ENCODE measurements around the gene FGD3. TPM values are rescaled to one million over a fixed set of nuclear protein-coding genes. Genes with fewer than 3 reads are reported as not detected.

Gene FGD3
- total and polyA plus RNA-seq, 2 donors (not counting 1 experiment from before 2014, with no cell fraction given), result not detected

GRCh38 chr9:93083592-93084470 is 136.5 kb downstream of the FGD3 start:
- no peak overlapping the region for H3K4me3 ChIP-seq (replicated peaks in 1 of 4; ENCODE audit: control extremely low read depth in 1 of 4, insufficient read depth in 1 of 4, low read depth in 3 of 4, low read length in 4 of 4)
- H3K9me3 ChIP-seq (ENCODE audit: control insufficient read depth, insufficient read depth, low read depth, low read length), result no peaks in the 10 kb centered on the region
- H3K27me3 ChIP-seq (ENCODE audit: control insufficient read depth, insufficient read depth, low read length), result no peaks in the 10 kb centered on the region
- DNase-seq (ENCODE audit: low read depth in 2 of 2), result peak in 1 of 2 donors; percentile 31
- no peak overlapping the region for H2AFZ ChIP-seq (ENCODE audit: low read length)
- H3K79me2 ChIP-seq (ENCODE audit: control insufficient read depth, insufficient read depth, low read length), result no peaks in the 10 kb centered on the region
- H4K20me1 ChIP-seq (ENCODE audit: control insufficient read depth, extremely low read depth, insufficient read depth, low read length), result no peaks in the 10 kb centered on the region
- no peak overlapping the region for H3K4me2 ChIP-seq (ENCODE audit: extremely low read depth, insufficient read depth, low read length)
- peaks cover 3% of the 10 kb centered on the region for H3K4me1 ChIP-seq (ENCODE audit: control insufficient read depth, extremely low read depth, insufficient read depth, low read length)
- no peaks in the 10 kb centered on the region for H3K36me3 ChIP-seq (ENCODE audit: control insufficient read depth, insufficient read depth, low read length)
- no peak overlapping the region for H3K9ac ChIP-seq (ENCODE audit: insufficient read depth, low read length)
- no peak overlapping the region for H3K27ac ChIP-seq (ENCODE audit: insufficient read depth, low read length)
- TF ChIP-seq, protein P1, sequence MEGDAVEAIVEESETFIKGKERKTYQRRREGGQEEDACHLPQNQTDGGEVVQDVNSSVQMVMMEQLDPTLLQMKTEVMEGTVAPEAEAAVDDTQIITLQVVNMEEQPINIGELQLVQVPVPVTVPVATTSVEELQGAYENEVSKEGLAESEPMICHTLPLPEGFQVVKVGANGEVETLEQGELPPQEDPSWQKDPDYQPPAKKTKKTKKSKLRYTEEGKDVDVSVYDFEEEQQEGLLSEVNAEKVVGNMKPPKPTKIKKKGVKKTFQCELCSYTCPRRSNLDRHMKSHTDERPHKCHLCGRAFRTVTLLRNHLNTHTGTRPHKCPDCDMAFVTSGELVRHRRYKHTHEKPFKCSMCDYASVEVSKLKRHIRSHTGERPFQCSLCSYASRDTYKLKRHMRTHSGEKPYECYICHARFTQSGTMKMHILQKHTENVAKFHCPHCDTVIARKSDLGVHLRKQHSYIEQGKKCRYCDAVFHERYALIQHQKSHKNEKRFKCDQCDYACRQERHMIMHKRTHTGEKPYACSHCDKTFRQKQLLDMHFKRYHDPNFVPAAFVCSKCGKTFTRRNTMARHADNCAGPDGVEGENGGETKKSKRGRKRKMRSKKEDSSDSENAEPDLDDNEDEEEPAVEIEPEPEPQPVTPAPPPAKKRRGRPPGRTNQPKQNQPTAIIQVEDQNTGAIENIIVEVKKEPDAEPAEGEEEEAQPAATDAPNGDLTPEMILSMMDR (conservative IDR thresholded peaks at IDR 0.05 in 1 of 2, IDR thresholded peaks at IDR 0.05 in 1 of 2; ENCODE audit: low read depth in 1 of 2, low read length in 2 of 2), result no peak

DNA sequence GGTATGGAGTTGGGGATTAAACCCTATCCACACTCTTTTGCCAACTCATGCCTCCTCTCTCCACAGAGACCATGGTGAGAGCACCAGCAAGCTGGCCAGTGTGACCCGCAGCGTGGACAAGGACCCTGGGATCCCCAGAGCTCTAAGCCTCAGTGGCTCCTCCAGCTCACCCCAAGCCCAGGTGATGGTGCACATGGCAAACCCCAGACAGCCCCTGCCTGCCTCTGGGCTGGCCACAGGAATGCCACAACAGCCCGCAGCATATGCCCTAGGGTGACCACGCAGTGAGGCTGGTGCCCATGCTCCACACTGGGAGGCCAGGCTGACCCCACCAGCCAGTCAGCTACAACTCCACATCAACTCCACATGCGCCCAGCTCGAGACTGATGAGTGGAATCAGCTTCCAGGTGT is 137.2 kb downstream of the FGD3 start:
- DNase-seq (ENCODE audit: low read depth in 2 of 2), result no peak
- Histone ChIP-seq H3K27me3 (ENCODE audit: control insufficient read depth, insufficient read depth, low read length) (no peaks in the 10 kb centered on the region), H2AFZ (ENCODE audit: low read length) (no peak overlapping the region), H3K9me3 (ENCODE audit: control insufficient read depth, insufficient read depth, low read depth, low read length) (no peaks in the 10 kb centered on the region), H3K4me3 (replicated peaks in 1 of 4; ENCODE audit: control extremely low read depth in 1 of 4, insufficient read depth in 1 of 4, low read depth in 3 of 4, low read length in 4 of 4) (no peak overlapping the region), H3K27ac (ENCODE audit: insufficient read depth, low read length) (no peak overlapping the region), H3K4me2 (ENCODE audit: extremely low read depth, insufficient read depth, low read length) (no peak overlapping the region), H3K79me2 (ENCODE audit: control insufficient read depth, insufficient read depth, low read length) (no peaks in the 10 kb centered on the region), H3K36me3 (ENCODE audit: control insufficient read depth, insufficient read depth, low read length) (no peaks in the 10 kb centered on the region), H3K9ac (ENCODE audit: insufficient read depth, low read length) (no peak overlapping the region), H3K4me1 (ENCODE audit: control insufficient read depth, extremely low read depth, insufficient read depth, low read length) (peaks cover 3% of the 10 kb centered on the region), H4K20me1 (ENCODE audit: control insufficient read depth, extremely low read depth, insufficient read depth, low read length) (no peaks in the 10 kb centered on the region)
- no peak for TF ChIP-seq EZH2 (IDR thresholded peaks at IDR 0.05; ENCODE audit: low read length, missing control alignments)
- TF ChIP-seq, protein P1 (conservative IDR thresholded peaks at IDR 0.05 in 1 of 2, IDR thresholded peaks at IDR 0.05 in 1 of 2; ENCODE audit: low read depth in 1 of 2, low read length in 2 of 2), result no peak

- no peak overlapping the region for H2AFZ ChIP-seq (ENCODE audit: low read length)
- H3K9me3 ChIP-seq (ENCODE audit: control insufficient read depth, insufficient read depth, low read depth, low read length), result no peaks in the 10 kb centered on the region
Measured at GRCh38 chr9:93085676-93086075, 138.4 kb downstream of the FGD3 start.

More at GRCh38 chr9:93085676-93086075, 138.4 kb downstream of the FGD3 start:
- Histone ChIP-seq H3K27me3 (ENCODE audit: control insufficient read depth, insufficient read depth, low read length) (no peaks in the 10 kb centered on the region), H3K9ac (ENCODE audit: insufficient read depth, low read length) (no peak overlapping the region), H3K4me3 (replicated peaks in 1 of 4; ENCODE audit: control extremely low read depth in 1 of 4, insufficient read depth in 1 of 4, low read depth in 3 of 4, low read length in 4 of 4) (no peak overlapping the region), H4K20me1 (ENCODE audit: control insufficient read depth, extremely low read depth, insufficient read depth, low read length) (no peaks in the 10 kb centered on the region), H3K4me1 (ENCODE audit: control insufficient read depth, extremely low read depth, insufficient read depth, low read length) (peaks cover 3% of the 10 kb centered on the region), H3K4me2 (ENCODE audit: extremely low read depth, insufficient read depth, low read length) (no peak overlapping the region), H3K27ac (ENCODE audit: insufficient read depth, low read length) (no peak overlapping the region), H3K79me2 (ENCODE audit: control insufficient read depth, insufficient read depth, low read length) (no peaks in the 10 kb centered on the region), H3K36me3 (ENCODE audit: control insufficient read depth, insufficient read depth, low read length) (no peaks in the 10 kb centered on the region)
- DNase-seq (ENCODE audit: low read depth in 2 of 2), result no peak
- TF ChIP-seq EZH2 (IDR thresholded peaks at IDR 0.05; ENCODE audit: low read length, missing control alignments), result no peak
- TF ChIP-seq, protein P1 (conservative IDR thresholded peaks at IDR 0.05 in 1 of 2, IDR thresholded peaks at IDR 0.05 in 1 of 2; ENCODE audit: low read depth in 1 of 2, low read length in 2 of 2), result no peak

Other genes with a start within 250 kb of the FGD3 start
- gene BICD2, start 182.7 kb upstream of the FGD3 start, total RNA-seq, result 32.9 and 35.8 TPM in 2 replicates
- gene BICD2, start 182.7 kb upstream of the FGD3 start, polyA plus RNA-seq, result 9.1 and 10.6 TPM in 2 replicates
- 13.1 and 15.4 TPM in 2 replicates for gene ZNF484, start 69.5 kb upstream of the FGD3 start, total RNA-seq
- gene ZNF484, start 69.5 kb upstream of the FGD3 start, polyA plus RNA-seq, result 3.8 and 5.7 TPM in 2 replicates
- 2.8 and 4.6 TPM in 2 replicates for gene SUSD3, start 111.2 kb downstream of the FGD3 start, total RNA-seq
- 0.17 and 1.4 TPM in 2 replicates for gene SUSD3, start 111.2 kb downstream of the FGD3 start, polyA plus RNA-seq
- 72.7 and 91.0 TPM in 2 replicates for gene CARD19, start 148.7 kb downstream of the FGD3 start, total RNA-seq
- 30.2 and 40.0 TPM in 2 replicates for gene CARD19, start 148.7 kb downstream of the FGD3 start, polyA plus RNA-seq
- 56.2 and 59.9 TPM in 2 replicates for gene NINJ1, start 186.7 kb downstream of the FGD3 start, total RNA-seq
- gene NINJ1, start 186.7 kb downstream of the FGD3 start, polyA plus RNA-seq, result 7.2 and 19.5 TPM in 2 replicates
- under 0.01 TPM in 1 of 2 replicates, not detected in the other for gene WNK2, start 236.6 kb downstream of the FGD3 start, total RNA-seq
- not detected in 2 replicates for gene WNK2, start 236.6 kb downstream of the FGD3 start, polyA plus RNA-seq

Measured in fibroblast of lung (primary cell).